Upper lobe of left lung (tissue), 4 donors: ENCODE measurements around the gene CDK8.

ENCODE experiments used
- EP300 ChIP-seq, 4 donors: sonication (generic); formaldehyde crosslinking; IDR thresholded peaks; one replicate each; pipeline ENCODE4 v1.5.1; 2017; ENCODE audit warnings: antibody characterized with exemption in 4 of 4, control low read depth in 2 of 4
- POLR2A ChIP-seq, 4 donors: fragments of 450-650 bp; IDR thresholded peaks; one replicate each; pipeline ENCODE4 v1.5.1; 2016 to 2017; ENCODE audit warnings: antibody characterized with exemption in 4 of 4, mild to moderate bottlenecking in 2 of 4
- POLR2AphosphoS5 ChIP-seq, 2 donors: sonication (generic); formaldehyde crosslinking; IDR thresholded peaks; one replicate each; pipeline ENCODE4 v1.5.1; 2017; ENCODE audit warnings: antibody characterized with exemption in 2 of 2
- TF ChIP-seq, protein P1 (sequence below), 6 experiments: fragments of 450-650 bp in 4 of 6; fragments of 200-600 bp in 2 of 6; sonication (generic) in 2 of 6; IDR thresholded peaks; one replicate each; pipeline ENCODE4 v1.5.1; 2016 to 2019; ENCODE audit warnings: antibody characterized with exemption in 6 of 6

DNA sequence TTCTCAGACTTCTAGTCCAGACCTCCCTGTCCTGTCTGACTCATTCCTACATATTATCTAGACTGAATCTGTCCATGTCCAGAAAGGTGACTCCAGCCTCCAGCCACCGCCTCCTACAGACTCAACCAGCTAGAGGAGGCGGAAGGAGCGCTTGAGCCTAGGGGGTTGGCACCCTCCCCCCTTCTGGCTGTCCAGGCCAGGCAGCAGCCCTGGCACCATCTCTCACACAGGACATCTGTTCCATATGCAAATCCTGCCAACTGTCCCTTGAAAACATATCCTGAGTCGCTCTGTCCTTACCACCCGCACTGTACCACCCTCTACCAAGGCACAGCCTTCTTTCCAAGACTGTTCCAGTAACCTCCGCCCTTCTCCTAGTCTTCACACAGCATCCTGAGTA lies 152.9 kb downstream of the CDK8 start:
- TF ChIP-seq, protein P1, sequence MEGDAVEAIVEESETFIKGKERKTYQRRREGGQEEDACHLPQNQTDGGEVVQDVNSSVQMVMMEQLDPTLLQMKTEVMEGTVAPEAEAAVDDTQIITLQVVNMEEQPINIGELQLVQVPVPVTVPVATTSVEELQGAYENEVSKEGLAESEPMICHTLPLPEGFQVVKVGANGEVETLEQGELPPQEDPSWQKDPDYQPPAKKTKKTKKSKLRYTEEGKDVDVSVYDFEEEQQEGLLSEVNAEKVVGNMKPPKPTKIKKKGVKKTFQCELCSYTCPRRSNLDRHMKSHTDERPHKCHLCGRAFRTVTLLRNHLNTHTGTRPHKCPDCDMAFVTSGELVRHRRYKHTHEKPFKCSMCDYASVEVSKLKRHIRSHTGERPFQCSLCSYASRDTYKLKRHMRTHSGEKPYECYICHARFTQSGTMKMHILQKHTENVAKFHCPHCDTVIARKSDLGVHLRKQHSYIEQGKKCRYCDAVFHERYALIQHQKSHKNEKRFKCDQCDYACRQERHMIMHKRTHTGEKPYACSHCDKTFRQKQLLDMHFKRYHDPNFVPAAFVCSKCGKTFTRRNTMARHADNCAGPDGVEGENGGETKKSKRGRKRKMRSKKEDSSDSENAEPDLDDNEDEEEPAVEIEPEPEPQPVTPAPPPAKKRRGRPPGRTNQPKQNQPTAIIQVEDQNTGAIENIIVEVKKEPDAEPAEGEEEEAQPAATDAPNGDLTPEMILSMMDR (IDR thresholded peaks at IDR 0.05), result no peak
- TF ChIP-seq POLR2A (IDR thresholded peaks at IDR 0.05) (no peak), POLR2AphosphoS5 (IDR thresholded peaks at IDR 0.05) (no peak), EP300 (IDR thresholded peaks at IDR 0.05) (no peak)
